Suprapubic skin (tissue), 4 donors: Measurements from ENCODE around the gene TEX261.

Source experiments
- EP300 ChIP-seq: sonication (generic); formaldehyde crosslinking; IDR thresholded peaks from one replicate; pipeline ENCODE4 v1.6.1; 2017; ENCODE audit warnings: antibody characterized with exemption
- POLR2A ChIP-seq, 2 donors: fragments of 450-650 bp; IDR thresholded peaks; one replicate each; pipeline ENCODE4 v1.6.1; 2017; ENCODE audit warnings: antibody characterized with exemption in 2 of 2, mild to moderate bottlenecking in 2 of 2, moderate library complexity in 2 of 2
- POLR2AphosphoS5 ChIP-seq, 3 donors: sonication (generic); formaldehyde crosslinking; IDR thresholded peaks; one replicate each; pipeline ENCODE4 v1.6.1; 2017; ENCODE audit warnings: antibody characterized with exemption in 3 of 3
- TF ChIP-seq, protein P1 (sequence below), 2 donors: fragments of 200-600 bp in 1 of 2; fragments of 450-650 bp in 1 of 2; sonication (generic) in 1 of 2; IDR thresholded peaks; one replicate each; pipeline ENCODE4 v1.5.1; 2016 to 2019; ENCODE audit warnings: antibody characterized with exemption in 2 of 2, mild to moderate bottlenecking in 1 of 2, moderate library complexity in 1 of 2

DNA sequence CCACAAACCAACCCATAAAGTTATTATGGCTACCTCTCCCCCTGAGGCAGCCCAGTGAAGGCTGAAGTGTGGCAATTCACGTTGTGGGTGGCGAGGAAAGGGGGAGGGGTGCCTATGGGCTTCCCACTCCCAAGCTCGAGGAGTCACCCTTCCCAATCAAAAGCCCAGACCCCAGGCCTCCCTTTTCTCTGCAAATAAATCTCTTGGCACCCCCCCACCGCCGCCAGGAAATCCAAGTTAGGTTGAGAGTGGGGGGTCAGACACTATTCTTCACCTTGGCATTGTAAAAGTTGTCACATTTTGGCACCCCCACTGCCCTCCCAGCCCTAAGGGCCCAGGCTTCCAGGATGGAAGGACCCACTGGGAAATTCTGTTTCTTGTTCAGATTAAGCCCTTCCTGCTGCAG is 9.4 kb downstream of the TEX261 start:
- TF ChIP-seq, protein P1, sequence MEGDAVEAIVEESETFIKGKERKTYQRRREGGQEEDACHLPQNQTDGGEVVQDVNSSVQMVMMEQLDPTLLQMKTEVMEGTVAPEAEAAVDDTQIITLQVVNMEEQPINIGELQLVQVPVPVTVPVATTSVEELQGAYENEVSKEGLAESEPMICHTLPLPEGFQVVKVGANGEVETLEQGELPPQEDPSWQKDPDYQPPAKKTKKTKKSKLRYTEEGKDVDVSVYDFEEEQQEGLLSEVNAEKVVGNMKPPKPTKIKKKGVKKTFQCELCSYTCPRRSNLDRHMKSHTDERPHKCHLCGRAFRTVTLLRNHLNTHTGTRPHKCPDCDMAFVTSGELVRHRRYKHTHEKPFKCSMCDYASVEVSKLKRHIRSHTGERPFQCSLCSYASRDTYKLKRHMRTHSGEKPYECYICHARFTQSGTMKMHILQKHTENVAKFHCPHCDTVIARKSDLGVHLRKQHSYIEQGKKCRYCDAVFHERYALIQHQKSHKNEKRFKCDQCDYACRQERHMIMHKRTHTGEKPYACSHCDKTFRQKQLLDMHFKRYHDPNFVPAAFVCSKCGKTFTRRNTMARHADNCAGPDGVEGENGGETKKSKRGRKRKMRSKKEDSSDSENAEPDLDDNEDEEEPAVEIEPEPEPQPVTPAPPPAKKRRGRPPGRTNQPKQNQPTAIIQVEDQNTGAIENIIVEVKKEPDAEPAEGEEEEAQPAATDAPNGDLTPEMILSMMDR (IDR thresholded peaks at IDR 0.05): no peak
- TF ChIP-seq POLR2A (IDR thresholded peaks at IDR 0.05): no peak
- no peak for TF ChIP-seq EP300
- TF ChIP-seq POLR2AphosphoS5 (IDR thresholded peaks at IDR 0.05): no peak
